GM19468 (cell line): ENCODE measurements around the gene GDAP2.
"Not testable (repeated sequence)": the region's sequence is repeated elsewhere in the genome, so short reads cannot be mapped to it uniquely, and the experiment has no call there.

Source experiments
- ATAC-seq: cut with Tn5 transposase; IDR thresholded peaks from one replicate; pipeline ENCODE4 v1.9.1; 2021; ENCODE audit warnings: mild to moderate bottlenecking, moderate library complexity, moderate number of reproducible peaks; ENCODE audit not compliant: unreplicated experiment; ENCODE audit errors: extremely low read depth

GDAP2 gene

DNA sequence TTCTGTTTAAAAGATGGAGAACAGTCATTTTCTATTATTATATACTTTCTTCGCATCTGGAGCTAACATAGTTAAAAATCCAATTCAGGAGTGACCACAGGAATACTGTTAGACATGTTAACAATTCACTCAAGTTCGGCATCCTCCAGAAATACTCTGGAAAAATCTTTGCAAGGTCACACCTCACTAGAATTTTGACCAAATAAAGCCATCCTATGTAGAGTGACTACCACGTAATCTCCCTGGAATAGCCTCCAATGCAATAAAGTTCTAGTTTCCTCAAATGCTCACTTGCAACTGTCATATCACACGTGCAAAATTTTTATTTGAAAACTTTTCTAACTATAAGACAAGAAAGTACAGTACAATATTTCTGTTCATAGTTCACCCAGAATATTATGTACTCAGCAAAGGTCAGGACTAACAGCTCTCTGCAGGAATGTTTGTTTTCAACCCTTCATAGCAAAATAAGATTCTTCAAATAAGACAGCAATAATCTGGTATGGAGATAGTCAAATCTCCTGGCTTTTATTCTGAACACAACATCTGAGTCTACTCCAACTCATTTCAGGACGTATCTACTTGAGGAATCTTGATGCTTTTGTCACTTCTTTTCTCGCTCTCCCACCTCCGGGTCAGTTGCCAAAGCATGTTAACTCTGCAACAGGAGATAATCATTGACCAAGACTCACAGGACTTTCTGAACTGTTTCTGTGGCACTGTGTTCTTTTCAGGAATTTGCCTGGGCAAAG is 82.6 kb downstream of the GDAP2 start:
- no peak for ATAC-seq

DNA sequence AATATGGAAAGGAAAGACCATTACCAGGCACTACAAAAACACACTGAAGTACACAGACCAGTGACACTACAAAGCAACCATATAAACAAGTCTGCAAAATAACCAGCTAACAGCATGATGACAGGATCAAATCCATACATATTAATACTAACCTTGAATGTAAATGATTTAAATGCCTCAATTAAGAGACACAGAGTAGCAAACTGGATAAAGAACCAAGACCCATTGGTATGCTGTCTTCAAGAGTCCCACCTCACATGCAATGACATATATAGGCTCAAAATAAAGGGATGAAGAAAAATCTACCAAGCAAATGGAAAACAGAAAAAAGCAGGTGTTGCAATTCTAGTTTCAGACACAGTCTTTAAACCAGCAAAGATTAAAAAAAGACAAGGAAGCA is 84.9 kb downstream of the GDAP2 start:
- not testable (repeated sequence) for ATAC-seq

DNA sequence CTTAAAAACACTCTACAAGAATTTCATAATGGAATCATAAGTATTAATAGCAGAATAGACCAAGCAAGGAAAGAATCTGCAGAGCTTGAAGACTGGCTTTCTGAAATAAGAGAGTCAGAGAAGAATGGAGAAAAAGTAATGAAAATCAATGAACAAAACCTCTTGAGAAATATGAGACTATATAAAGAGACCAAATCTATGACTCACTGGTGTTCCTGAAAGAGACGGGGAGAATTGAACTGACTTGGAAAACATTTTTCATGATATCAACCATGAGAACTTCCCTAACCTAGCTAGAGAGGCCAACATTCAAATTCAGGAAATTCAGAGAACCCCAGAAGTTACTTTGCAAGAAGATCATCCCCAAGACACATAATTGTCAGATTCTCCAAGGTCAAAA is 85.6 kb downstream of the GDAP2 start:
- no peak for ATAC-seq

GRCh38 chr1:117842408-117843170 is 86.8 kb downstream of the GDAP2 start:
- no peak for ATAC-seq

DNA sequence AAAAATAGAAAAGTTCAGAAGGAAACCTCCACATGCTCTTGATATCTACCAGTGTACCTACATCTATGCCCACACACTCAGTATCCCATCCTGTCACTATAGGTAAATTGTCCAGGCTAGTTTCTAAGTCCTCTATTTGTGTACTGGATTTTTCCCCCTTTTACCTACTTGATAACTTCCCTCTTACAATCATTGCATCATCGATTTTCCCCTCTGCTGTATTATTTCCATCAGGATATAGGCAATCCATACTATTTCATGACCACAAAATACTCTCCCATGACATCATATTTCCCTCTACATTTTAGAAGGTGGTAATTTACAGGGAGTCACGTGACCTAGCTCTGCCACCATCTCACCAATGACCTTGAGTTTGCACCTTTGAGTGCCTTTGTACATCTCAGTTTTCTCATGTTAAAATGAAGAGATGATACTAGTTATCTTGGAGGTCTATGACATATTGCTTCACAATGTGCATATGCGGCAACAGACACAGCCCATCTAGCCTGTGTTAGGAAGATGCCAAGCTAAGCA is 88.2 kb downstream of the GDAP2 start:
- no peak for ATAC-seq

GRCh38 chr1:117838911-117839310 is 90.5 kb downstream of the GDAP2 start:
- ATAC-seq = no peak

GRCh38 chr1:117836069-117836468 is 93.4 kb downstream of the GDAP2 start:
- ATAC-seq = no peak

DNA sequence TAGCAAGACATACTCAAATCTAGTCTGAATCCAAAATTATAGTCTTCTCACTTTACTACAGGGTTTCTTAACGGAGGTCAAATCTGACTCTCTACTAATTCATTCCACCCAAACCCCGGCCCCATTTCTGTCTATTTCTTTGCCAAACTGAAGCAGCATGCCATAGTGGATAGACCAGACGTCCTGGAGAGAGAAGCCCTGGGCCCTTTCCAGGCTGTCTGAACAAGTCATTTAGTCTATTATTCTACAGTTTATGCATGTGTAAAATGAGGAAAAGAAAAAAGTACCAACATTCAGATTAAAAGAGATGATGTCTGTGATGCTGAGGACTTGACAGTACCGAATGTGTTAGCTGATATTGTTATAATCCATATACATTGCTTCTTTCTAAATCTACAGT is 95.0 kb downstream of the GDAP2 start:
- ATAC-seq = no peak

DNA sequence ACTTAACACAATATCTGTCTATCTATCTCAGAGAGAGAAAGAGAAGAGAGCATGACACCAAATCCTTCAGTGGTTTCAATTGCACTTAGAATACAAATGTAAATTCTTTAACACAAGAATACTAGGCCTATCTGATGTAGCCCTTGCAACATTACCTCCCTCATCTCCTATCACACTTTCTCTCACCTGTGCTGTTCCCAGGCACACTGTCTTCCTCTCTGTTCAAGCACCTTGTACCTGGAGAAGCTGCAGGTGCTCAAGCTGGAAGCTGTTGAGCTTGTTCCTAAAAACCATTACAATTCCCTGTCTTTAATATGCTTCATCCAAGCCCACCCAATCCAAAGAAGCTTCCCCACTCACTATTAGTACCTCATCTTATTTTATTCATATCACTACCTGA is 97.0 kb downstream of the GDAP2 start:
- ATAC-seq = no peak

DNA sequence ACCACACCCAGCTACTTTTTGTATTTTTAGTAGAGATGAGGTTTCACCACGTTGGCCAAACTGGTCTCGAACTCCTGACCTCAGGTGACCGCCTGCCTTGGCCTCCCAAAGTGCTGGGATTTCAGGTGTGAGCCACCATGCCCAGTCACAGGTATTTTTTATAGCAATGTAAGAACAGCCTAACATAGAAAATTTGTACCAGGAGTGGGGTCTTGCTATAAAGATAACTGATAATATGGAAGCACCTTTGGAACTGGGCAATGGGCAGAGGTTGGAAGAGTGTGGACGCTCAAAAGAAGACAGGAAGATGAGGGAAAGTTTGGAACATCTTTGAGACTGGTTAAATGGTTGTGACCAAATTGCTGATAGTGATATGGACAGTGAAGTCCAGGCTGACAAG is 99.2 kb downstream of the GDAP2 start:
- no peak for ATAC-seq

- ATAC-seq = no peak
Measured at GRCh38 chr1:117828201-117828600, 101.2 kb downstream of the GDAP2 start.

DNA sequence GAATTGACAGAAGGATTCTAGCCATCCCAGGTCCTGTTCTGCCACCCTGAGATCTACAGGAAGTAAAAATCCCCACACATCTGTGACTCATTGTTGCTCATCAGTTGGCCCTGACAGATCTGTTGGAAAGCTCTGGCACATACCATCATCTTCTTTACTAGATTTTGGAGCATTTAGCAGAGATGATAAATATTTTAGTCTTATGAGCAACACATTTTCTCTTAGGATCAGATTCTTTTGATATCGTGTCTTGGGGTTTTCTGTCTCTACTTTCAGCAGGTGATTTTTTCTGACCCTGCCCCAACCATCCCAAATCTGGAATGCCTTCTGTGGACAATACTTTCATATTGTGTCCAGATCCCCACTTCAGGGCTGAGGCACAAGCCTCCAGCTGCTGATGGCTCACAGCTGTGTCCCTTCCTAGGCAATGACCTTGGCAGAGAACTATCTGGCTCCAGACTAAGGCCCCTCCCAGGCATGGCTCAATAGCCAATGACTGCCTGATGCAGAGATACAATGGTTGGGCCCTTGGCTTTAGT is 102.8 kb downstream of the GDAP2 start:
- ATAC-seq = no peak

DNA sequence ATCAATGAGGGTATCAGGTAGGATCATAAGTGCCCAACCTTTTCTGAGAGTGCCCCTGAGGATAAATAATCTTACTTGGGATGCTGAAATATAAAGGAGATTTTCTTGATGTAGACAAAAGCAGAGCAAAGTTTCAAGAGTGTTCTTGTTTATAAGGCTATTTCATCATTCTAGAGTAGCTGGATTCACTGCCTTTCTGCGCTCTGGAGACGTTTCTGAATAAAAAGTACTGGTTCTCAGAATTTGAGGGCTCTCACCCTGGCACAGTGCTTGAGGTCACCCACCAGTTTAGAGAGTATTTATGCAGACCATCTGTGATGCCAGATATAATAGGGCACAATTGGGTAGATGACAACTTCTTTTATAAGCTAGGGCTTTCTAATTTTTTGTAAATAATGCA is 103.3 kb downstream of the GDAP2 start:
- ATAC-seq = no peak

- ATAC-seq = no peak
Measured at GRCh38 chr1:117825414-117825813, 104.0 kb downstream of the GDAP2 start.

DNA sequence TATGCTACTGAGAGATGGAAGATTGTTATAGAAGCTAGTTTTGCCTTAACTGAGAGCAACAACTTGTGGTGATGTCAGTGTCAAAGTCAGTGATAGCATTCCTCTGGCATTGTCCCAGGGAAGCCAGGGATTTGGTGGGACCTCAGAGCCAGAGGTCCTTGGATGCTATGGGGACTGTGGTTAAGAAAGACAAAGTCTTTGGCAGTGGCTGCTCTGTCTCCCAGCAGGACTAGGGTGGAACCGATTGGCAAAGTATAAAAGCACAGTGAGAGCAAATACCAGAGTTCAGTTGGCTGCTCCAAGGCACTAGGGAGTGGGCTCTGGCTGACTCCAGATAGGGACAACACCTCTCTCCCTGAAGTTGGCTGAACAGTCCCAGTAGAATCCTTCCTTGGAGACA is 104.8 kb downstream of the GDAP2 start:
- ATAC-seq = no peak

DNA sequence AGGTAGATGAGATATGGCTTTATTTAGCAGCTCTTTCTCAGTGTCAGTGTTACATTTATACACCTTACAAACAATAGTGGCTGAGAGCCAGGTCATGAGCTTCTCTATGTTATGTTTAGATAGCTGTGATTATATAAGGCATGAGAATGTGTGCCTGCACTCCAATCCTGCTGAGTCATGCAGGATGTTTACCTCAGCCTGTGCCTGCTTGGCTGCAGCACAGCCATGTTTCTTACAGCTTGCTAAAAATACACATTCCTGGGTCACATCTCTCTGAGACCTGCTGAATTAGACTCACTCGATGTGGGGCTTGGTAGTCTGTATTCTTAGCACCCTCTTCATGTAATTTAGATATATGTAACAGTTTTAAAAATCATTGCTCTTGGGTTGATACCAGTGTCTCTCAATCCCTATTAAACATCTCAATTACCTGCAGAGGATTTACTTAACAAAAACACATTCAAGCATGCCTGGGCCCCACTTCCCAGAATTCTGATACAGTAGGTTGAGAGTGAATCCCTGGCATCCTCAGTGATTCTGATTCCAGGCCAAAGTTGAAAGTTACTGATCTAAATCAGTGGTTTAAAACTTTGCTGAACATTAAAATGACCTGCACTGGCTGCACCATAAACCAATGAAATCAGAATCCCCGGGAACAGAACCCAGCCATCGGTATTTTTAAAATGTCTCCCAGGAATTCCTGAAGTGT is 107.5 kb downstream of the GDAP2 start:
- no peak for ATAC-seq

- no peak for ATAC-seq
Measured at GRCh38 chr1:117821382-117821755, 108.1 kb downstream of the GDAP2 start.

- ATAC-seq = no peak
Measured at GRCh38 chr1:117820694-117821381, 108.6 kb downstream of the GDAP2 start.

DNA sequence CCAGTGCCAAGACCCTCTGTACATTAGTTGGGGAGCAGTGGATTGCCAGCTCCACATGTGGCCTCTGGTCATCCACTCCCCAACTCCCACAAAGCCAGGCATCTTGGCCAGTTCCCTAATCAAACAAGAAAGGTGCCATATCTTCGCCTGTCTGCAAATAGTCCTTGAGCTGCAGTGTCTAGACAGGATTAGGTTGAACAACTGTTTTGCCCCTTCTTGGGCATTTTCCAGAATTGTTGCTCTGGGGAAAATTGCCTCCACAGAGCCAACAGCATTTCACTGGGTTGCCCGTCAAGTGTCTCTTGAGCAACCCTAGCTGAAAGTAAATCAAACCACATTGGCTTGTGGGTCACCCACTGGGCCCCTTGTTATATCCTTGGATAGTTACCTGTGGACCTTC is 109.3 kb downstream of the GDAP2 start:
- no peak for ATAC-seq

DNA sequence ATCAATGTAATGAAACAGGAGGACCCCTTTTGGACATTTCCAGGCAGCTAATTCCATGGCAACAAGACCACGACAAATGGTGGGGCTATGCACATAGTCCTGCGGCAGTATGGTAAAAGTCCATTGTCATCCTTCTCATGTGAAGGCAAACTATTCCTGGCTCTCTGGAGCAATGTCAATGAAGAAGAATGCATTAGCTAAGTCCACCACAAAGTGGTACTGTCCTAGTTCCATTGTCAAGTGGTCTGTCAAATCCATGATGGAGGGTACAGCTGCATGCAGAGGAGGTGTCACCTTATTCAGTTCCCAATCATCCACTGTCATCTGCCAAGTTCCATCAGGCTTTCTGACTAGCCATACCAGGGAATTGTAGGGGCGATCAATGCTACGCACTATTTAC is 110.1 kb downstream of the GDAP2 start:
- ATAC-seq = no peak
